HepG2 (cell line): ENCODE data around the gene MAVS. TPM values are rescaled to one million over a fixed set of nuclear protein-coding genes. Genes with fewer than 3 reads are reported as not detected.

Source experiments
- AHR ChIP-seq: IDR thresholded peaks from 2 replicates; pipeline ENCODE4 v1.6.1; 2018; ENCODE audit warnings: missing genetic modification reagents, missing compliant biosample characterization
- ELF1 ChIP-seq: sonication (generic); formaldehyde crosslinking; IDR thresholded peaks from 2 replicates; pipeline ENCODE4 v1.4.0; 2020; ENCODE audit warnings: missing genetic modification reagents
- ERF ChIP-seq: IDR thresholded peaks from 2 replicates; pipeline ENCODE4 v1.6.1; 2018; ENCODE audit warnings: missing biosample characterization, missing genetic modification reagents
- FOXA3 ChIP-seq: IDR thresholded peaks from 2 replicates; pipeline ENCODE4 v1.6.1; 2016; ENCODE audit warnings: missing genetic modification reagents, missing compliant biosample characterization
- GMEB2 ChIP-seq: IDR thresholded peaks from 2 replicates; pipeline ENCODE4 v1.6.1; 2016; ENCODE audit warnings: missing biosample characterization, missing genetic modification reagents, low read depth
- GPN1 ChIP-seq: sonication (generic); formaldehyde crosslinking; IDR thresholded peaks from 2 replicates; pipeline ENCODE4 v1.5.1; 2020; ENCODE audit warnings: missing genetic modification reagents, borderline replicate concordance
- HOXA5 ChIP-seq: sonication (generic); formaldehyde crosslinking; IDR thresholded peaks from 2 replicates; pipeline ENCODE4 v1.4.0; 2020; ENCODE audit warnings: missing genetic modification reagents
- KLF13 ChIP-seq: sonication (generic); formaldehyde crosslinking; IDR thresholded peaks from 2 replicates; pipeline ENCODE4 v1.4.0; 2020; ENCODE audit warnings: mild to moderate bottlenecking, missing genetic modification reagents
- LBX2 ChIP-seq: sonication (generic); formaldehyde crosslinking; IDR thresholded peaks from 2 replicates; pipeline ENCODE4 v1.5.0; 2020; ENCODE audit warnings: missing genetic modification reagents, mild to moderate bottlenecking, borderline replicate concordance
- MAZ ChIP-seq, 2 experiments: sonication (generic) in 1 of 2; formaldehyde crosslinking in 1 of 2; IDR thresholded peaks; 2 replicates each; pipeline versions ENCODE4 v1.5.0 to v1.6.1; 2012 to 2020; ENCODE audit warnings: low read depth in 2 of 2, mild to moderate bottlenecking in 2 of 2, borderline replicate concordance in 1 of 2, improper control_type of control experiment in 1 of 2, low read length in 1 of 2, missing genetic modification reagents in 1 of 2, moderate library complexity in 1 of 2
- MLXIP ChIP-seq: sonication (generic); formaldehyde crosslinking; IDR thresholded peaks from 2 replicates; pipeline ENCODE4 v1.9.0; 2021; ENCODE audit warnings: missing genetic modification reagents, borderline replicate concordance
- NFATC3 ChIP-seq: sonication (generic); formaldehyde crosslinking; IDR thresholded peaks from 2 replicates; pipeline ENCODE4 v1.5.1; 2020; ENCODE audit warnings: mild to moderate bottlenecking, missing genetic modification reagents
- PLRG1 ChIP-seq: fragments of 450-650 bp; conservative IDR thresholded peaks from 2 replicates; pipeline ENCODE4 v1.6.1; 2016
- POLR2AphosphoS2 ChIP-seq: IDR thresholded peaks from 2 replicates; pipeline ENCODE4 v1.6.1; 2011; ENCODE audit warnings: low read depth, low read length, improper control_type of control experiment
- RXRA ChIP-seq: sonication (generic); formaldehyde crosslinking; IDR thresholded peaks from 2 replicates; pipeline ENCODE4 v1.5.1; 2020; ENCODE audit warnings: missing genetic modification reagents
- SMC3 ChIP-seq: IDR thresholded peaks from 2 replicates; pipeline ENCODE4 v1.6.1; 2011; ENCODE audit warnings: low read length, improper control_type of control experiment
- SNAPC5 ChIP-seq: sonication (generic); formaldehyde crosslinking; IDR thresholded peaks from 2 replicates; pipeline ENCODE4 v1.8.1; 2023; ENCODE audit warnings: mild to moderate bottlenecking, missing genetic modification reagents, borderline replicate concordance
- YEATS4 ChIP-seq: sonication (generic); formaldehyde crosslinking; IDR thresholded peaks from 2 replicates; pipeline ENCODE4 v1.4.0; 2020; ENCODE audit warnings: missing genetic modification reagents, borderline replicate concordance
- ZNF24 ChIP-seq: fragments of 450-650 bp; IDR thresholded peaks from 2 replicates; pipeline ENCODE4 v1.6.1; 2017; ENCODE audit warnings: antibody characterized with exemption, mild to moderate bottlenecking
- ZNF264 ChIP-seq: sonication (generic); formaldehyde crosslinking; IDR thresholded peaks from 2 replicates; pipeline ENCODE4 v1.4.0; 2020; ENCODE audit warnings: missing genetic modification reagents
- ZNF367 ChIP-seq: sonication (generic); formaldehyde crosslinking; IDR thresholded peaks from 2 replicates; pipeline ENCODE4 v1.4.0; 2020; ENCODE audit warnings: missing genetic modification reagents, borderline replicate concordance
- ZNF607 ChIP-seq: sonication (generic); formaldehyde crosslinking; IDR thresholded peaks from 2 replicates; pipeline ENCODE4 v1.5.1; 2020; ENCODE audit warnings: missing genetic modification reagents, mild to moderate bottlenecking, borderline replicate concordance
- ZNF772 ChIP-seq: sonication (generic); formaldehyde crosslinking; IDR thresholded peaks from 2 replicates; pipeline ENCODE4 v1.5.0; 2020; ENCODE audit warnings: mild to moderate bottlenecking, missing genetic modification reagents
- ZNF773 ChIP-seq: sonication (generic); formaldehyde crosslinking; IDR thresholded peaks from 2 replicates; pipeline ENCODE4 v1.4.0; 2020; ENCODE audit warnings: missing genetic modification reagents, borderline replicate concordance
- polyA plus RNA-seq, 8 experiments: library from polyadenylated mRNA; depleted of rRNA in 3 of 8; stranded (reverse) in 7 of 8; unstranded in 1 of 8; fragments of >200 nt; fragmentation: Illumina TruSeq in 4 of 8; extraction: Trizol in 4 of 8; gene quantifications; 2 replicates each; pipeline versions ENCODE4 v1.2.1 to v1.2.3, GENCODE V29; 2011 to 2016; ENCODE audit warnings: low read depth in 4 of 8, missing spikeins in 1 of 8, mixed read lengths in 1 of 8; ENCODE audit not compliant: insufficient read depth in 1 of 8
- total RNA-seq, 5 experiments: library from RNA; depleted of rRNA; stranded (reverse); fragments of >200 nt; fragmentation: Illumina TruSeq; extraction: Trizol; gene quantifications; 2 replicates each; pipeline ENCODE4 v1.2.3, GENCODE V29; 2016; ENCODE audit warnings: low read depth in 1 of 5

Gene MAVS
- total and polyA plus RNA-seq, 2 of the 13 experiments (the other 11 are each of a cell fraction or from before 2014, with no cell fraction given), result 27.3 to 36.6 TPM

- TF ChIP-seq POLR2AphosphoS2, result no peak
- peak; percentile 56; the same call in 1 of the 2 replicates for TF ChIP-seq GPN1
- no peak for TF ChIP-seq ZNF367
- TF ChIP-seq ZNF607, result peak; percentile 85
- TF ChIP-seq MLXIP (CRISPR knock-in tag), result no peak
- TF ChIP-seq GMEB2, result 0 out of 2 replicates have a peak, but pooled peaks have one; percentile 6
- 0 out of 2 replicates have a peak, but pooled peaks have one; percentile 20 for TF ChIP-seq KLF13 (CRISPR knock-in tag)
- peak; percentile 66; the same call in 1 of the 2 replicates for TF ChIP-seq MAZ (IDR thresholded peaks at IDR 0.05; ENCODE audit: borderline replicate concordance, low read depth, low read length)
- TF ChIP-seq MAZ (CRISPR knock-in tag; IDR thresholded peaks at IDR 0.05; ENCODE audit: low read depth), result peak; percentile 83
- peak; percentile 42; the same call in 1 of the 2 replicates for TF ChIP-seq ZNF24
- peak; percentile 65; the same call in 1 of the 2 replicates for TF ChIP-seq HOXA5 (CRISPR knock-in tag)
- no peak for TF ChIP-seq SNAPC5 (CRISPR knock-in tag)
- TF ChIP-seq ZNF264 (CRISPR knock-in tag), result 0 out of 2 replicates have a peak, but pooled peaks have one; percentile 74
- no peak for TF ChIP-seq PLRG1
- 0 out of 2 replicates have a peak, but pooled peaks have one; percentile 47 for TF ChIP-seq AHR (CRISPR knock-in tag)
- TF ChIP-seq NFATC3 (CRISPR knock-in tag), result peak; percentile 69; the same call in 1 of the 2 replicates
- TF ChIP-seq ZNF772 (CRISPR knock-in tag), result peak; percentile 75; the same call in 1 of the 2 replicates
- TF ChIP-seq RXRA, result peak; percentile 34; the same call in 1 of the 2 replicates
- TF ChIP-seq ZNF773 (CRISPR knock-in tag), result peak; percentile 42; the same call in 1 of the 2 replicates
- TF ChIP-seq FOXA3, result peak; percentile 91
- 0 out of 2 replicates have a peak, but pooled peaks have one; percentile 20 for TF ChIP-seq YEATS4 (CRISPR knock-in tag)
- TF ChIP-seq LBX2 (CRISPR knock-in tag), result peak; percentile 23; the same call in 1 of the 2 replicates
- TF ChIP-seq SMC3, result peak; percentile 96
- TF ChIP-seq ERF, result peak; percentile 70; the same call in 1 of the 2 replicates
- TF ChIP-seq ELF1 (CRISPR knock-in tag), result peak; percentile 52; the same call in 1 of the 2 replicates
Observed at GRCh38 chr20:3818155-3819151, 28.2 kb upstream of the MAVS start (continued).
